Activated T-helper 1 cell treated with Interleukin-2 at 50 U/mL for 16 hours (primary cell): Measurements from ENCODE around the gene USPL1.
"Not testable (repeated sequence)": the region's sequence is repeated elsewhere in the genome, so short reads cannot be mapped to it uniquely, and the experiment has no call there.

ENCODE experiments used
- DNase-seq: peaks from one replicate; pipeline ENCODE4 v3.0.0-alpha.2; 2020; ENCODE audit warnings: low read depth

USPL1 gene

DNA sequence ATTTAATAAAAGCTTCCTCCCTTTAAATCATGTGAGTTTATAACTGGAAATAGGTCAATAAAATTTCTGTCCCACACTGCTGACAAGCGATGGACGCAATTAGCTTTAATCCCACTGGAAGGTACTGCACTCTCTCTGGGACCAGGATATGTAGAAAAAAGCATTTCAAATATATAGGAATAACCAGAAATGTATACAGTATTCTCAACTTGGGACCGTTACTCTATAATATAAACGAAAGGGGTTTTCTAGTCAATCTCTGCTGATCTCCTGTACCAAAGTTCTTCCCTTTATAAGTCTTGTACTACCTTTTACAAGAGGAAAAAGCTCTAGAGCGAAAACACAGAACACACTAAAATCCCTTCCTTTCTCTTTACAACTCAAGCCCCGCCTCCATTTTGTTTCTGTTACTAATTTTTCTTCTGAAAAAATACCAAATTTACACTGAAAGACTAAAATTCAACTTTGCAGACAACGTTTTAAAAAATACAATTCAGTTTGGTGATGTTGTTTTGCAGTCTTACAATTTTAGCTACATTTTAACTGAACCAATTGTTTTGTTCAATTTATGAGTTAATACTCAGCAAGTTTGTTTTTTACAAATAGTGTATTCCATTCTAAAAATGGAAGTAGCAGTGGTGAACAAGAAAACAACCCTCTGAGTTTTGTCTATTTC, 1.7 kb upstream of the USPL1 start:
- DNase-seq, result no peak

DNA sequence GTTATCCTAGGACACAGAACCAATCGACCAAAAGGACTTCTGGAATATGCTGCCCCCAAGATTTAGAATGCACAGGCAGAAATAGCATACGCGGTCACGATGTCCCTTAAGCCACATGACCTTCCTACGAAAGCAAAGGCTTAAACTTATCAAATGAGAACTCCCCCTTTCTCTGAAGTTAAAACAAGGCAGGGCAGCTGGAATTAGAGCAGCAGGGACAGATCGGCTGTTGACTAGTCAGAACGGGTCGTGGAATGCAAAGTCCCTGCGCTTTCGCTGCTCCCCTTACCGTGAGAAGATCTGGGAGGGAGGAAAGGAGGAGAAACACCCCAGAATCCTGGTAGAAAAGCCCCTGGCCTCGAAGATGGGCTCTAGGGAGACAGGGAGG, 799 bp upstream of the USPL1 start:
- no peak for DNase-seq

DNA sequence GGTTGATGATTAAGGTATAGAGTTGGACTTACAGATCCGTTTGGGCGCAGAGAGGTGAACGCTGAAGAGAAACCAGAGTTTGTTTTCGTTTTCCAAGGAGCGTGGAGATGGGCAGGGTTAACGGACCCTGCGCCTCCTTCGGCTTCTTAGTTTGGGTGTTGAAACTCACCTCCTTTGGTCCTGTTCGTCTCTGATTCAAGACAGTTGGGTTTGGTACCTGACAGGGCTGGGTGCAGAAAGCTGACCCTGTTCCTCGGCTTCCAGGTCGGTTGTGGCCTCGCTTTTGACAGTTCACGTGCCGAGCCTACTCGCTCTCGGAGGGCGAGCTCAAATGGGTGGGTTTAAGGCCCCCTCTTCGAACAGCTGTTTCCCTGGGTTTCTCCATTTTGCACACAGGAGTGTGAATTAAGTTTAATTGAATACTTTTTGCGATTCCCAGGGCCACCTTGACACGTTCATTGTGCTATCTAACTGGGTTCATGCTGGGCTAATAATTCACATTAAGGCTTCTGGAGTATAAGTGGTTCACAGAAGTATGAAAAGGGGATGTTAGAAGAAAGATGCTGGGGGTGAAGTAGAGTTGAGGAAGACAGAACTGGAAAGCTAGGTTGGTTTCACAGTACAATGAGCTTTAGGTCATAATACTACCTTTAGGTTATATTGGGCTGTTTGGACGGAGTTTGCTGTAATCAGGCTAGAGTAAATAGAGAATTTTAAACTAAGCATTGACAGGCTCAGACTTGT, 638 bp downstream of the USPL1 start:
- peak; percentile 5 for DNase-seq

DNA sequence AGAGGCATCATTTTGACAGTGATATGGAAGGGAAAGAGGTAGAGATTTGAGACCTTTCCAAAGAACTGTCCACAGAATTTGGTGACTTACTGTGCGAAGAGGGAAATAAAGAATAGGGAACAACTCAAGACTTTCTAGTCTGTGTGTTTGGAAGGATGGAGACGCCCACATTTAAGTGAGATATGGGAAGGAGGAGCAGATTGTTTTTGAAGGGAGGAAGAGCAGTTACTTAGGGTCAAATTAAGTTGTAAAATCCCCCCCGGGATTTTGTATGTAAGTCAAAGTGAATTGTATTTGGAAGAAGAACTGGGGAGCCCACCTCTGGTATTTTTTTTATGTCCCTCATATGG, 1.2 kb downstream of the USPL1 start:
- no peak for DNase-seq

DNA sequence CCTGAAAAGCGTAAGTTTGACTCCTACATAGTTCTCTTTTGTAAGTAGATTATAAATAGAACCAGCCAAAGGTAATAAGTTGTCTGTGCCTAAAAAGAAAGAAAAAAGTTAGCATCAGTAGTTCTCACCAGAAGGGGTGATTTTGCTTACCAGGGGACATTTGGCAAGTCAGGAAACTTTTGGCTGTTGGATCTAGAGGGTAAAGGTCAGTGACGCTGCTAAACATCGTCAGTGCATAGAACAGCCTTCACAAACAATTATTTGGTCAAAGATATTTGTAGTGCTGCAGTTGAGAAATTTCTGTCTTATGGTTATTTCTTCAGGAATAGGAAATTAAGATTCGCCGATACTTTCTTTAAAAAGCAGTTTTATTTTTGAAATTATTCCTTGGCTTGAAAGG, 2.0 kb downstream of the USPL1 start:
- no peak for DNase-seq

DNA sequence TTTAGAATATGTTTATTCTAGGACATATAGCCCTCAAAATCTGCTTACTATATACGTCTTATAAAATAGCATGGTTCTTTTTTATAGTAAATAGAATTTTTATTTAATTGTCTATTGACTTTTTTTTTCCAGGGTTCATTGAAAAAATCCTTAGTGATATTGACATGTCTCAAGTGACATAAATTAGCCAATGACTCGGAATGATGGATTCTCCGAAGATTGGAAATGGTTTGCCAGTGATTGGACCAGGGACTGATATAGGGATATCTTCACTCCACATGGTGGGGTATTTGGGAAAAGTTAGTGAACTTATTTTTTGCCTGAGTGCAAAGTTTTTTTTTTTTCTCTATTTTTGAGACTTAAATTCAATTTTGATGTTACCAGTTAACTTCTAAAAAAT, 3.2 kb downstream of the USPL1 start:
- no peak for DNase-seq

DNA sequence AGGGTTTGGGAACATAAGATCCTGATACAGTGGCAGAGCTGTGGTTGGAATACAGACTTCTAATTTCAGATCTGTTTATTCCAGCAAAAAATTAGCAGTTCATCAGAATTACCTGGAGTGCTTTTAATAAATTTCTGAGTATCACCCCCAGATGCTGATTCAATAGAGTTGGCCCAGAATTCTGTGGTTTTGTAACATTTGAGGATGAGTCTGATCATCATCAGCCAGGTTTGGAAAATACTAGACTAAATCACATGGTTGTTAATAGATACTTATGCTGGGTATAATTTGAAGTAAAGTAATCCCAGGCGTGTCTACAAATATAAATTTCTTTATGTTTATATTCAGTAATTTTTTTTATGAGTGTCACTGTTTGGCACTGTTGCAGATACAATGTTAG, 4.8 kb downstream of the USPL1 start:
- DNase-seq, result no peak

DNA sequence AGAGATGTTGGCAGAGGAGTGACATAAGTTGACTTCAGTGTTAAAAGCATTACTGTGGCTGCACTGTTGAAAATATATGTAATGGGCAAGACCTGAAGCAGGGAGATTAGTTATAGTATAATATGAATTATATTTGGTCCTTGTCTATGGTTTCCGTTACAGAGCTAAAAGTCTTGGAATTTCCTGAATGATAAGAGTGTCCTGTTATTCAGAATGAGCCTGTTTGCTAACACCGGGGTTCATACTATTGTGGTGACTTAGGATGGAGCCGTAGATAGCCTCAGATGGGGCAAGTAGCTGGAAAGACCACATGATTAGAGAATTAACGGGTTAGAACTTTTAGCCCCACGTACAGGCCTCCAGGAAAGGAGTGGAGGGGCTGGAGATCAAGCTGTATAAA, 5.7 kb downstream of the USPL1 start:
- DNase-seq, result no peak

DNA sequence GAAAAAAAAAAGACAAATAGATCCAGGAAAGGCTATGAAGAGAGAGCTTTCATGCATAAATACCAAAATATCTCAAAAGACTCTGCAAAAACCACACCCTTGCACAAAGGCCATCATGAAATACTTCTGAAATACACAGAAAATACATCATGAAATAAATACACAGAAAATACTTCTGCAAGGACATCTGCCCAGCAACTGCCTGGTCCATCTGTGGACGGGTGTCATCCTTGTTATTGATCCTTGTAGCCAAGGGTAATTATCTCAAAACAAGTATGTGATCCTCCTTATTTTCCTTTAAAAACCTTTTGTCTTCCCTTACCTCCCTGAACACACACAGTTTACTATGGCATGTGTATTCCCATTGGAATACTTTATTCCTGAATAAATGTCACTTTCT, 6.9 kb downstream of the USPL1 start:
- no peak for DNase-seq

DNA sequence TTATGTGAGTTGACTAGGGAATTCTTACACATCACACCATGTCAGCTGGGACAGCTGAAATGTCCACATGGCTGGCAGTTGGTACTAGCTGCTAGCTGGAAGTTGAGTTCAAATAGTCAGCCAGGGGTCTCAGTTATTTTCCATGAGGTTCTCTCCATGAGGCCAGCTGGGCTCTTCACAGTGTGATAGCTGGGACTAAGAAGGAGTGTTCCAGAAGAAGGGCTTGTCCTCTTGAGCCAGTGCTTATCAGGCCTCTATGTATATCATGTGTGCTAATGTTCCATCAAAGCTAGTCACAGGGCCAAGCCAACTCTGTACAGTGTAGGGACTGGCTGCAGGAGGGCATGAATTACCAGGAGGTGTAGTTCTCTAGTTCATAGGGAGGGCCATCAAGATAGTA, 11.8 kb downstream of the USPL1 start:
- no peak for DNase-seq

DNA sequence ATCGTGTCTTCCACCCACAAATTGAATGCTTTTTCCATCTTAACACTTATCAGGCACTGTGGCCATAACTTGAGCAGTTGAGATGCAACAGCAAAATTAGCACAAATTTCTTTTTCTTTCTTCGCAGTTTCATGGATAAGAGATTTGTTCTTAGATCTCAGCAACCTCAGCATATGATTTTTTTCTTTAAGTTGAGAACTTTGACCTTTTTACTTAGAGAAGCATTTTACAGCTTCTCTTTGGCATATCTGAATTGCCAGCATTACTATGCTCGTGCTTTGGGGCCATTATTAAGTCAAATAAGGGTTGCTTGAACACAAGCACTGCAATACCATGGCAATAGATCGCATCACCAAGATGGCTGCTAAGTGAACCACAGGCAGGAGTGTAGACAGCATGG, 16.1 kb downstream of the USPL1 start:
- no peak for DNase-seq

DNA sequence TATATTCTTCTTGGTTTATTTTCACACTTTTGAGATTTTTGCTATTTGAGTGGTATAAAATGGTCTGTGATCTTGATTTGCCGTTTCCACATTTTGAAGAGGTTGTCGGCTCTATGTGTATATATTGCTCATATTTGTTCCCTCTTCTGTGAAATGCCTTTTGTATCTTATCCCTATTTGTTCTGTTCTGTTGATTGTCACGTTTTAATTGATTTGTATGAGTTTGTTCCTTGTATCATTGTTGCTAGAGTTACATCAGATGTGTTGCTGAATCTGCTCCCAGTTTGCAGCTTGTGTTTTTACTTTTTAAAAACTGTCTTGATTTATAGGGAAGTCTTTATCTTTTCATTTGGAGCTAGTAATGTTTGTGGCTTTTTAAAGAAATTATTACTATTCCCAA, 17.1 kb downstream of the USPL1 start:
- no peak for DNase-seq

DNA sequence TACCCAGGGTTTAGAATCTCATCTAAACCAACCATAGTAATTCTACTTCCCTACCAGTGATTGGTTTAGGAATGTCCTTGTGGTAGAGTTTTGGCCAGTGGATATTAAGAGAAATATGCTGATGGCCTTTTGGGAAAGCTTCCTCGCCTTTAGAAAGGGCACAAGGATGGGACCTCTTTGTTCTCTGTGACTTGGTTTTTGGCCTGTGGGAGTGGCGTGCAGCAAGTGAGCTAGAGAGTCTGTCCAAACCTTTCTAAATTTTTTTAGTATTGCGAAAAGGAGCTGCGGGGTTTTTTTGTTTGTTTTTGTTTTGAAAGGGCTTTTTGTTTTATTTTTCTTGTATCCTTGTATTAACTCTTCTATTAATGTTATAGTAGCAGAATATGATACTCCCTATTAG, 20.6 kb downstream of the USPL1 start:
- DNase-seq, result no peak

DNA sequence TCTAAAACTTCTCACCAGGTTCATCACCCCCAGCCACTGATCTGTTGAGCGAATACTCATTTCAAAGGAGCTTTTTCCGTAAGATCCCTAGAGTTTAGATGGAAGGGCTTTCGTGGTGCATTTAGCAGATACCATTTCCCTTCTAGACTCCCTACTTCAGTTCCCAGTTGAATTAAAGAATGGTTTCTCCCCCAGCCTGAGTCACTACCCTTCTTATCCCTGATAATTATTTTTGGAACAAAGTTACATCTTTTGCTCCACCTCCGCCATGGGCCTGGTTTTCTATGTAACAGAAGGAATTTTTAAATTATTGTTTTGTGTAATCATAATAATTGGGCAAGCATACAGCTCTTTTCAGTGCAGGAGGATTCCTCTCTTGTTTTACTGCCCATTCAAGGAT, 22.0 kb downstream of the USPL1 start:
- DNase-seq, result no peak

DNA sequence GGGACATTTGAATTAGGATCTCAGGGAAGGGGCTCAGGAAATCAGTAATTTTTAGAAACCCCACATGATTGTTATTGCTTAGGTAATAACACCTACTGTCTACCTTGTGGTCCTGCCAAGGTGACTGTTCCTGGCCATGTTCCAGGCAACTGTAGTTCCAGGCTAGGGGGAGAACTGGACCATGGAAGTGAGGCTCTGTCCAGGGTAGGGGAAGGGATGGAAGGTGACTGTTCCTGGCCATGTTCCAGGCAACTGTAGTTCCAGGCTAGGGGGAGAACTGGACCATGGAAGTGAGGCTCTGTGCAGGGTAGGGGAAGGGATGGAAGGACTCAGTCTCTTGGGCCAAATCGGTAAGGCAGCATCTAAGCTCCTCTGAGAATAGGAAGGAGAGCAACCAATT, 23.5 kb downstream of the USPL1 start:
- not testable (repeated sequence) for DNase-seq

DNA sequence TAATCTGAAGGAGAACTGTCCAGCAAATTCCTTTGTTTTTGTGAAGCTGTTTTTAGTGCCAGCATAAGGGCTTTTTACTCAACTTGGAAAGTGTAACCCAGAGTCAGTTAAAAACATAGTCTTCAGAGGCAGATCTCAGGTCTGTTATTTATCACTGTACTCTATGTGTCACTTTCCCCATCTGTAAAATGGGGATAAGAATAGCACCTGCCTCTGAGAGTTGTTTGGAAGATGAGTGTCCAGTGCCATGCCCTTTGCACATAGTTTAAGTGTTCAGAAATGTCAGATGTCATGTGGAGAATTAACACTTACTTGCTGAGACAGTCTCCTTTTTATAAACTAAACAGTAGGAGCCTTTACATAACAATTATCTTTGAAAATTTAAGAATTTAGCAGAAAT, 27.9 kb downstream of the USPL1 start:
- no peak for DNase-seq

DNA sequence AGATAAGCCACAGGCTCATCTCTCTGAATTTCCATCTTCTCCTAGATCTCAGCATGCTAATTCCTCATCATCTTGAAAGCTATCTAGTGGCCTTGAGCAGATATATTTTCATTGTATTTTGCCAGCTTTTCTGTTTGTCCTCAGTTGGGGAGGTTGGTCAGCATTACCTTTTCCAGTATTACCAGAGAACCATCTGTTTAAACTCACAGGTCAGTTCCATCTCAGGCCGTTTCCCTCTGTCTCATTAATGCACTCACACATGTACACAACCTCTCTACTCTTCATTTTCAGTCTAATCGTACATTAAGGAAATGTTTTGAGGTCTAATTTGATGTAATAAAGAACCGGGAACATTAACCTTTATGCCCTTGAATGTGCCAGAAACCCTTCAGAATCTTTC, 29.7 kb downstream of the USPL1 start:
- DNase-seq, result no peak

DNA sequence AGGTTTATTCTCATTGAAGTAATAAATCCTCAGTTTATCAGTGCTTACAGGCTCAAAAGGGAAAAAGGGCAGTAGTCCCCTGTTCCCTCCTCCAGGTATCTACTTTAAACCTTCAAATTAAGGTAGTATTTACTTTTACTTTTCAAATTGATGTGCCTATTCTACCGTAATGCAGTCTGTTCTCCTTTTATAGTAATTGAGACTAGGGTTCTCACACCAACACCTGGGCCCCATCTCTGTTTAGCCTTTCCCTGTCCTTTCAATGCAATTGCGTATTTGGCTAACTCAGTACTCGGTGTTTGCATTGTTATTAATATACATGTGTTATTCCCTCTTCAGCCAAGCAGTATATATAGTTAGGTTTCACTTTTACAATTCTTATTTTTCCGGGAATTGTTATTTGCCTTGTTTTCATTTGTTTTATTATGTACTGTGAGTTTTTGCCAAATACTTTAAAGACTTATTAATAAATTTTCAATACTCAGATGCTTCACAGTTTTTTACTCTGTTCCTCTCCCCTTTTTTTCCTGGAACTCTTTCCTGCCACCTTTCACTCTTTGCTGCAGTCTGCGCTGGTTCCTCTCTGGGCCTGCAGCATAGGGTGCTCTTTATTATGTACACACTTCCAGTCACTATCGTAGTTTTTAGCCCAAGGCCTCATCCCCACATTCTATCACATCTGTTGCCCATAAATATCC, 30.3 kb downstream of the USPL1 start:
- DNase-seq, result no peak

DNA sequence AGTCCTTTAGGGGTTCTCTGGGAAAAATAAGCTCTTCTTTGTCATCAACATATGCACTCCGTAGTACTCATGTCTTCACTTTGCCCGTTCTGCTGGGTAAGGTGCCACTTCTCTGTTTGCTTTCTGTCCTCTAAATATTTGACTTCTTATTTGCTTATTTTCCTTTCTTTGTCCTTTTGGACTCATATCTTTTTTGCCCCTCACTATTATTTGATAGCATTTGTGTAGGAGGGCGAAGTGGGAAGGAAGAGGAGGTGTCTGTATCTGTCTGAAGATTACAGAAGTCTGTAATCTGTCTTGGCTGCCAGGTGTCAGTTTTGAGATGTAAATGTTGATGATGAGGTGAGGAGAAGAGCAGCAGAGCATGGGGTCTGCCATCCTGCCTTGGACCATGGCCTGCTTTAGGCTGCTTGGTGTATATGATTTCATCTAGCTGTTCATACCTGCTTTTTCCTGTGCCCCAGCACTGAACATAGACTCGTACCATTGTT, 30.8 kb downstream of the USPL1 start:
- DNase-seq, result no peak

DNA sequence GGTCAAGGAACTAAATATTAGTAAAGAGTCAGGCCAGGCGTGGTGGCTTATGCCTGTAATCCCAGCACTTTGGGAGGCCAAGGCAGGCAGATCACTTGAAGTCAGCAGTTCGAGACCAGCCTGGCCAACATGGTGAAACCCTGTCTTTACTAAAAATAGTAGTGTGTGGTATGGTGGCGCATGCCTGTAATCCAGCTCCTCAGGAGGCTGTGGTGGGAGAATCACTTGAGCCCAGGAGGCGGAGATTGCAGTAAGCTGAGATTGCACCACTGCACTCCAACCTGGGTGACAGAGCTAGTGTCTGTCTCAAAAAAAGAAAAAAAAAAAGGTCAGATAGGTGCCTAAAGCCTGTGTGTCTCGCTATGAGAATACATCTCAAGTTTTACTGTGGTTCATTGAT, 33.9 kb downstream of the USPL1 start:
- DNase-seq, result not testable (repeated sequence)

DNA sequence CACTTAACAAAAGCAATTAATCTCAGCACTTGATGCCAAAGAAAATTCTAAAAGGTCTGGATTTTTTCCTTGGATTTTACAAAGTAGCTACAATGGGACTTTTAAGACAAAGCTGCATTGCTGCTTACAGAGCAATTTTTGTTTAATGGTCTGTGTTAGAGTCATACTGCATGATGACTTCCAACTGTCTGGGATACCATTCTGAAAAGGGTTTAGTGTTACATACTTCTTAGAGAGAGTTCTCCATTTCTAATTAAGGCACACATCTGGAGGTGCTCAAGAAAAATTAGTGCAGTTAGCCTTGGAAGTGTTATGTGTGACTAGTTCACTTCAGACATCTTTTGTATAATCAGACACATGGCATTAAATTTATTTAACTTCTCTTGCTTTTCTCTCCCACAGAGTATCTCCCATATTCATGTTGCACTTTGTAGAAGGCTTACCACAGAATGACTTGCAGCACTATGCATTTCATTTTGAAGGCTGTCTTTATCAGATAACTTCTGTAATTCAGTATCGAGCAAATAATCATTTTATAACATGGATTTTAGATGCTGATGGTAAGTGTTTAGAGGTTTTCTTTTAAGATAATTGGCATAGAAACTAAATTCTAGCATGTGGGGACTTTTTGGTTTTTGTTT, 35.1 kb downstream of the USPL1 start:
- DNase-seq, result no peak

DNA sequence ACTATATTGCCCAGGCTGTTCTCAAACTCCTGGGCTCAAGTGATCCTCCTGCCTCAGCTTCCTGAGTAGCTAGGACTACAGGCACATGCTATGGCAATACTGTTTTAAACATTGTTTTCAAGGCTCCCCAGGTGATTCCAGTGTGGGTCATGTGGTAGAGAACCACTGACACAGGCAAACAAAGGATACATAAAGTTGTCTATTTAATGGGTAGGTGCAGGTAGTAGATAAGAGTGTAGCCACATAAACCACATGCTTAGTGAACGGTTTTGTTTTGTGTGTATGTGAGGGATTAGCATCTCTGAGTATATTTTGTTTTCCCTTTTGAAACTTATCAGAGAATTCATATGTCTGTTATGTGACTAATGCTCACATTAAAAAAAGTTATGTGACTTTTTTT, 36.7 kb downstream of the USPL1 start:
- no peak for DNase-seq

DNA sequence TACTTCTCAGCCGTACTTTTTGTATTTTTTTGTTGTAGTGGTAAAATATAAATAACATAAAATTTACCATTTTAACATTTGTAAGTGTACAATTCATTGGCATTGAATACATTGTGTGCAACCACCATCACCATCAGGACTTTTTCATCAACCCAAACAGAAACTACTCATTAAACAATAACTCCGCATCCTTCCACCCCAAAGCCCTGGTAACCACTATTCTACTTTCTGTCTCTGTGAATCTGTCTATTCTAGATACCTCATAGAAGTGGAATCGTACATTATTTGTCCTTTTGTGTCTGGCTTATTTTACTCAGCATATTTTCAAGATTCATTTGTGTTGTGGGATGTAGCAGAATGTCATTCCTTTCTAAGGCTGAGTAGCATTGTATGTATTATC, 38.5 kb downstream of the USPL1 start:
- DNase-seq, result no peak
